Left forelimb (tissue), 1 donor: Measurements from ENCODE around the gene SYT2.

Experiments
- DNase-seq: peaks from one replicate; pipeline ENCODE4 v3.0.0-alpha.2; 2018; ENCODE audit warnings: low spot score

SYT2 gene

GRCh38 chr1:202679406-202680177 is 30.7 kb downstream of the SYT2 start:
- DNase-seq = no peak

GRCh38 chr1:202677433-202677832 is 32.8 kb downstream of the SYT2 start:
- DNase-seq = no peak

- DNase-seq = no peak
These were observed 36.7 kb downstream of the SYT2 start for GRCh38 chr1:202673531-202673930.

GRCh38 chr1:202671399-202671798 is 38.9 kb downstream of the SYT2 start:
- DNase-seq = no peak

- no peak for DNase-seq
These were observed 44.8 kb downstream of the SYT2 start for GRCh38 chr1:202665417-202665816.

- DNase-seq = no peak
These were observed 46.2 kb downstream of the SYT2 start for GRCh38 chr1:202664083-202664482.

GRCh38 chr1:202663131-202663530 is 47.1 kb downstream of the SYT2 start:
- DNase-seq = no peak

- no peak for DNase-seq
These were observed 48.2 kb downstream of the SYT2 start for GRCh38 chr1:202662081-202662480.

GRCh38 chr1:202661136-202661845 is 49.0 kb downstream of the SYT2 start:
- no peak for DNase-seq

GRCh38 chr1:202659974-202660373 is 50.3 kb downstream of the SYT2 start:
- no peak for DNase-seq

GRCh38 chr1:202659541-202659940 is 50.7 kb downstream of the SYT2 start:
- DNase-seq = no peak

GRCh38 chr1:202658769-202659168 is 51.5 kb downstream of the SYT2 start:
- DNase-seq = no peak

- DNase-seq = no peak
These were observed 51.9 kb downstream of the SYT2 start for GRCh38 chr1:202658251-202658759.

GRCh38 chr1:202656951-202657646 is 53.2 kb downstream of the SYT2 start:
- DNase-seq = no peak

- DNase-seq = no peak
These were observed 54.2 kb downstream of the SYT2 start for GRCh38 chr1:202656057-202656456.

- no peak for DNase-seq
These were observed 56.2 kb downstream of the SYT2 start for GRCh38 chr1:202654079-202654478.

GRCh38 chr1:202649553-202650392 is 60.5 kb downstream of the SYT2 start:
- DNase-seq = peak; percentile 82

- DNase-seq = no peak
These were observed 61.5 kb downstream of the SYT2 start for GRCh38 chr1:202648605-202649226.

GRCh38 chr1:202645097-202645476 is 65.2 kb downstream of the SYT2 start:
- DNase-seq = no peak

- DNase-seq = no peak
These were observed 65.8 kb downstream of the SYT2 start for GRCh38 chr1:202644219-202645096.
